IPS-15b (cell line): Measurements from ENCODE around the gene KLK10.
A peak's percentile ranks its signal among the peaks of the same experiment; 100 is the strongest.
"Not testable (repeated sequence)": the region's sequence is repeated elsewhere in the genome, so short reads cannot be mapped to it uniquely, and the experiment has no call there.

Experiments used
- H3K27me3 ChIP-seq: one replicate; pipeline ENCODE4 v1.6.1; 2013; ENCODE audit warnings: low read length; ENCODE audit not compliant: control insufficient read depth, insufficient read depth
- H3K36me3 ChIP-seq: one replicate; pipeline ENCODE4 v1.6.1; 2013; ENCODE audit warnings: low read length; ENCODE audit not compliant: control insufficient read depth, insufficient read depth
- H3K4me1 ChIP-seq: one replicate; pipeline ENCODE4 v1.6.1; 2013; ENCODE audit warnings: mild to moderate bottlenecking, low read length; ENCODE audit not compliant: control insufficient read depth, insufficient read depth
- H3K4me3 ChIP-seq: one replicate; pipeline ENCODE4 v1.5.1; 2013; ENCODE audit warnings: low read depth, low read length
- H3K9ac ChIP-seq: one replicate; pipeline ENCODE4 v1.6.1; 2013; ENCODE audit warnings: low read depth, mild to moderate bottlenecking, low read length
- H3K9me3 ChIP-seq: one replicate; pipeline ENCODE4 v1.6.1; 2013; ENCODE audit warnings: mild to moderate bottlenecking, low read length; ENCODE audit not compliant: control insufficient read depth, insufficient read depth

Gene KLK10

GRCh38 chr19:50994129-50994528 is 25.4 kb downstream of the KLK10 start:
- Histone ChIP-seq H3K27me3 (peaks cover 8% of the 10 kb centered on the region), H3K9me3 (no peaks in the 10 kb centered on the region), H3K4me1 (no peaks in the 10 kb centered on the region), H3K36me3 (no peaks in the 10 kb centered on the region), H3K9ac (no peak overlapping the region), H3K4me3 (no peak overlapping the region)

- Histone ChIP-seq H3K4me3 (no peak overlapping the region), H3K36me3 (no peaks in the 10 kb centered on the region), H3K9ac (no peak overlapping the region), H3K27me3 (peaks cover 20% of the 10 kb centered on the region), H3K9me3 (no peaks in the 10 kb centered on the region), H3K4me1 (no peaks in the 10 kb centered on the region)
Observed at GRCh38 chr19:50992666-50993035, 26.9 kb downstream of the KLK10 start.

- Histone ChIP-seq H3K4me3 (peak overlapping the region; percentile 45), H3K27me3 (peaks cover 37% of the 10 kb centered on the region)
- not testable (repeated sequence) for H3K9me3 ChIP-seq, H3K36me3 ChIP-seq, H3K9ac ChIP-seq, H3K4me1 ChIP-seq
Observed at GRCh38 chr19:50984416-50984815, 35.1 kb downstream of the KLK10 start.

DNA sequence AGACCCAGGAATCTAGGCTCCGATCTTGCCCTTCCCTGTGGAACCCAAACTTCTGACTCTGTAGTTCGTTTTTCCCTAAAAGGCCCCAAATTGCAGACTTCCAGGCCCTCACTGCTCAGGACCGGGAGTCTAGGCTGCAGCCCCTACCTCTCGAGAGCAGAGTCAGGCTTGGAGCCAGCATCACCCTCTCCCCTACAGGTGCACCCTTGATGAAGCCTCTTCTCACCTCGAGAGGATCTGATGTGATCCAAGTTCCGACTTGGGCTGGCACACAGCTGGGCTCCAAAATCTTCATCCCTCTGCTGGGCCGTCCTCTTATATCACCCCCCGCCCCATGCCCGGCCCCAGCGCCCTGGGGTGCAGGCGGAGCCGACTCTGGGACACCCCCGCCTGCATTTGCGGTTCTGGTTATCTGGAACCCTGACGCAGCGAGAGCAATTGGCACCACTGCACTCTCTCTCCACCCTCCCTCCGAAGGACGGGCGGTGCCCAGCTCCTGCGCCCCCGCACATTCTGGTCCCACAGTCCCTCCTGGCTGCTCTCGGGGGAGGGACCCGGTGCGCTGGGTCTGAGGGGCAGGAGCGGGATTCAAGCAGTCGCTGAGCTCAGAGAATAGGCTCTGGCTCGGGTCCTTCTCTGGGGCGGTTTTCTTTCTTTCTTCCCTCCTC is 35.8 kb downstream of the KLK10 start, which contains the start of gene KLK7:
TSS of gene KLK7 (minus strand) at position 293 of the 668 bp plus-strand sequence. CDS start 1,518 bp downstream, outside the sequence.
- peak within 1 kb of the TSS; percentile 45 for H3K4me3 ChIP-seq
- no peak within 1 kb of the TSS for H3K9ac ChIP-seq
- H3K36me3 ChIP-seq: no peaks in the 10 kb centered on the region
- no peaks in the 10 kb centered on the region for H3K9me3 ChIP-seq
- peaks cover 31% of the 10 kb centered on the region for H3K27me3 ChIP-seq
- peaks cover 4% of the 10 kb centered on the region for H3K4me1 ChIP-seq

- H3K9ac ChIP-seq: no peak overlapping the region
- H3K36me3 ChIP-seq: no peaks in the 10 kb centered on the region
- no peaks in the 10 kb centered on the region for H3K9me3 ChIP-seq
- H3K4me3 ChIP-seq: no peak overlapping the region
- H3K27me3 ChIP-seq: peaks cover 20% of the 10 kb centered on the region
- peaks cover 6% of the 10 kb centered on the region for H3K4me1 ChIP-seq
Observed at GRCh38 chr19:50982186-50982585, 37.3 kb downstream of the KLK10 start.

DNA sequence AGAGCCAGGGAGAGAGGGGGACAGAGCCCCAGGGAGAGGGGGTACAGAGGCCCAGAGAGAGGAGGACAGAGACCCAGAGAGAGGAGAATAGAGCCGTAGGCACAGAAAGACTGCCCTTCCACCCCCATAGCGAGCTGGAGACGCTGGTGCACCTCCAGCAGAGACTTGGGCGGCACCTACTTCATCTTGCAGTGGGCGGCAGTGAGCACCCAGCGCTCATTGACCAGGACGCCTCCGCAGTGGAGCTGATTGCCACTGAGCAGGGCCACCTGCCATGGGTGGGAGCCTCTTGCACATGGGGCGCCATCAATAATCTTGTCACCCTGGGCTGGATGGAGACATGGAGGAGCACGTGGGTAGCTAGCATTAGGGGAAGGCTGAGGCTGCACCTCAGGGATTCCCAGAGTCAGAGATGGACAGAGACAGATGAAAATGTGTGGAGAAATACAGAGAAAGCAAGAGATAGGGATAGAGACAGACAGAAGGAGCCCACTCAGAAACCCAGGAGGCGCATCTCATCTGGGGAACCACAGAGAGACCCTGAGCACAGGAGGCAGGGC is 37.8 kb downstream of the KLK10 start:
- H3K27me3 ChIP-seq: peaks cover 17% of the 10 kb centered on the region
- peaks cover 6% of the 10 kb centered on the region for H3K4me1 ChIP-seq
- no peaks in the 10 kb centered on the region for H3K36me3 ChIP-seq
- H3K9me3 ChIP-seq: no peaks in the 10 kb centered on the region
- H3K4me3 ChIP-seq: no peak overlapping the region
- H3K9ac ChIP-seq: no peak overlapping the region

DNA sequence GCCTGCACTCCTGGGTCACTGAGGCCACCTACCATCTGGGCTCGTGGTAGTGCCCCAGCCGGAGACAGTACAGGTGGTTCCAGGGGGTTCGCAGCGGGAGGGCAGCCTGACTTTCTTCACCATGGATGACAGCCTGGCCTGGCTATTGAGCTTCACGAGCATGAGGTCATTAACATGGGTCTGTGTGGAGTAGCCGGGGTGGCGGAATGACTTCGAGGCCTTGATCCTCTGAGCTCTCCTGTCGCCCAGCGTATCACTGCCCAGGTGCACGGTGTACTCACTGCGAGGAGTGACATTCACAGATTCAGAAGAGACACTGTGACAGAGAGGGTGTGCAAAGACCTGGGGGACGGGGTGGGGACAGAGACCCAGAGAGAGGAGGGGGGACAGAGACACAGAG is 39.3 kb downstream of the KLK10 start:
- H3K9me3 ChIP-seq: no peaks in the 10 kb centered on the region
- H3K9ac ChIP-seq: no peak overlapping the region
- peaks cover 6% of the 10 kb centered on the region for H3K4me1 ChIP-seq
- no peak overlapping the region for H3K4me3 ChIP-seq
- no peaks in the 10 kb centered on the region for H3K36me3 ChIP-seq
- peaks cover 14% of the 10 kb centered on the region for H3K27me3 ChIP-seq

DNA sequence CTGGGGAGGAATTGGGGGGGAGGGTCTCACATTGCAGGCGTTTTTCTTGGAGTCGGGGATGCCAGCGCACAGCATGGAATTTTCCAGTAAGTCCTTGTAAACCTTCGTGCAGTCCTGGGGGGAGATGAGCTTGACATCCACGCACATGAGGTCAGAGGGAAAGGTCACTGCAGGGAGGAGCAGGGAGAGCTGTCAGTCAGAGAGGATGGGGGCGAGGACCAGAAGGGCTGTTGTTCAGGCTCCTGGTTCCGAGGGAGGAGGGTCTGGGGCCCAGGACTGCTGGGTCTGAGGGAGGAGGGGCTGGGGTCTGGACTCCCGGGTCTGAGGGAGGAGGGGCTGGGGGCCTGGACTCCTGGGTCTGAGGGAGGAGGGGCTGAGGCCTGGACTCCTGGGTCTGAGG is 39.8 kb downstream of the KLK10 start:
- Histone ChIP-seq H3K36me3 (no peaks in the 10 kb centered on the region), H3K9ac (no peak overlapping the region)

DNA sequence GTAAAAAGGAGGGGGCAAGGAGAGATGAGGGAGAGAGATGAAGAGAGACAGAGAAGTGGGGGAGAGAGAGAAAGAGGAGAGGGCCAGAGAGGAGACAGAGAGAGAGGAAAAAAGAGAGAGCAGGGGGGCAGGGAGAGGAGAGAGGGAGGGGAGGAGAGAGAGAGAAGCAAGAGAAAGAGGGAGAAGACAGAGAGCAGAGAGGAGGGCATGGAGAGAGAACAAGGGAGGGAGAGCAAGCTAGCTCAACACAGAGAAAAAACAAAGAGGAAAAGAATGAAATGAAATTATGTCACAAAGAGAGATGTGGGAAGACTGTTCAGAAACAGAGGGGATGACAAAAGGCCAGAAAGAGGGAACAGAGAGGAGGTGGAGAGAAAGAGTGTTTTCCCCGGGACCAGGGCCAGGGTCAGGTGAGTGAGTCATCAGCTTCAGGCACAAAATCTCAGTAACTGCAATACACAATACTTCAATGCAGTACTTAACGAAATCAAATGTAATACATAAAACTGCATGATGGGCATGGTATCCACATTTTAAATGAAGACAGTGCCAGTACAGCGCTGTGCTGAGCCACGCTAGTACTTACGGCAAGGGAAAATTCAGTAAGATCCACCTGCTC is 40.6 kb downstream of the KLK10 start:
- Histone ChIP-seq H3K9ac (no peak overlapping the region), H3K4me3 (no peak overlapping the region), H3K36me3 (no peaks in the 10 kb centered on the region), H3K27me3 (peaks cover 11% of the 10 kb centered on the region), H3K9me3 (no peaks in the 10 kb centered on the region), H3K4me1 (peaks cover 6% of the 10 kb centered on the region)

More for the DNA sequence above, 39.8 kb downstream of the KLK10 start:
- peaks cover 14% of the 10 kb centered on the region for H3K27me3 ChIP-seq
- no peaks in the 10 kb centered on the region for H3K9me3 ChIP-seq
- peaks cover 6% of the 10 kb centered on the region for H3K4me1 ChIP-seq
- H3K4me3 ChIP-seq: no peak overlapping the region

GRCh38 chr19:50977626-50978025 is 41.9 kb downstream of the KLK10 start:
- Histone ChIP-seq H3K9me3 (no peaks in the 10 kb centered on the region), H3K4me1 (peaks cover 6% of the 10 kb centered on the region), H3K36me3 (no peaks in the 10 kb centered on the region), H3K27me3 (peaks cover 8% of the 10 kb centered on the region), H3K4me3 (no peak overlapping the region), H3K9ac (no peak overlapping the region)

- H3K4me1 ChIP-seq: peaks cover 7% of the 10 kb centered on the region
- H3K4me3 ChIP-seq: no peak overlapping the region
- no peaks in the 10 kb centered on the region for H3K9me3 ChIP-seq
- peaks cover under 1% of the 10 kb centered on the region for H3K27me3 ChIP-seq
- H3K36me3 ChIP-seq: no peaks in the 10 kb centered on the region
- H3K9ac ChIP-seq: no peak overlapping the region
Observed at GRCh38 chr19:50975766-50976165, 43.7 kb downstream of the KLK10 start.
